K562 (cell line): ENCODE data around the gene ZNF215. TPM values are rescaled to one million over a fixed set of nuclear protein-coding genes. Genes with fewer than 3 reads are reported as not detected.

Source experiments
- ATAC-seq: fragments of 200-7000 bp; cut with Tn5 transposase; 3 replicates; pipeline ENCODE4 v1.9.1; 2020; ENCODE audit warnings: moderate library complexity
- BruUV-seq: library from RNA; stranded (reverse); fragments of 400-500 nt; replicated peaks from 2 replicates; lab custom pipeline; 2021; lab: Mats Ljungman, UMichigan
- CTCF ChIA-PET: fragments of 300-600 bp; formaldehyde crosslinking; extraction: SDS; loops from one replicate; lab custom pipeline; 2021; ENCODE audit warnings: low intra/inter-chr PET ratio; lab: Yijun Ruan, JAX
- POLR2A ChIA-PET: fragments of 300-600, 350-650 bp; sonication (Branson Sonifier 250); formaldehyde crosslinking; extraction: SDS; loops from one replicate; lab custom pipeline; 2021; ENCODE audit warnings: antibody characterized with exemption, inconsistent platforms; lab: Yijun Ruan, JAX
- DNase-seq, 4 experiments: peaks; one replicate each; pipeline versions ENCODE4 v3.0.0 to v3.0.0-alpha.2; 2011 to 2018; ENCODE audit warnings: low spot score in 3 of 4, mixed read lengths in 3 of 4; ENCODE audit errors: extremely low read depth in 1 of 4
- FAIRE-seq: peaks from 2 replicates; lab custom pipeline; 2011; peaks lifted over from hg19 to GRCh38; lab: Jason Lieb, UNC
- H2AFZ ChIP-seq: 2 replicates; pipeline ENCODE4 v1.6.0; 2011; ENCODE audit warnings: low read depth, low read length, control low read depth, inconsistent platforms
- H3K27ac ChIP-seq: fragments of 200-600 bp; 3 replicates; pipeline ENCODE4 v1.8.0; 2011; ENCODE audit warnings: low read depth, mild to moderate bottlenecking, control low read depth, inconsistent platforms, low read length, moderate library complexity, mixed read lengths; ENCODE audit errors: extremely low read depth
- H3K27me3 ChIP-seq, 2 experiments: fragments of 300-600 bp in 1 of 2; 2 replicates in 1 of 2; 3 replicates in 1 of 2; pipeline versions ENCODE4 v1.6.0 to v1.8.0; 2011; ENCODE audit warnings: inconsistent platforms in 2 of 2, low read length in 2 of 2, mild to moderate bottlenecking in 1 of 2, mixed read lengths in 1 of 2, moderate library complexity in 1 of 2; ENCODE audit not compliant: control insufficient read depth in 2 of 2, insufficient read depth in 2 of 2
- H3K36me3 ChIP-seq: fragments of 300-600 bp; 3 replicates; pipeline ENCODE4 v1.8.0; 2011; ENCODE audit warnings: mild to moderate bottlenecking, low read length, inconsistent platforms; ENCODE audit not compliant: control insufficient read depth, insufficient read depth
- H3K4me1 ChIP-seq, 2 experiments: fragments of 200-600 bp in 1 of 2; replicated peaks in 1 of 2; 2 replicates in 1 of 2; 3 replicates in 1 of 2; pipeline versions ENCODE4 v1.5.1 to v1.8.0; 2011; ENCODE audit warnings: inconsistent platforms in 2 of 2, low read length in 2 of 2, mild to moderate bottlenecking in 1 of 2, mixed read lengths in 1 of 2, moderate library complexity in 1 of 2; ENCODE audit not compliant: control insufficient read depth in 2 of 2, insufficient read depth in 2 of 2
- H3K4me2 ChIP-seq: 2 replicates; pipeline ENCODE4 v1.6.1; 2011; ENCODE audit warnings: low read length, control low read depth, inconsistent platforms, mixed read lengths; ENCODE audit not compliant: insufficient read depth
- H3K4me3 ChIP-seq: fragments of 200-600 bp; sonication (generic), shearing (Covaris generic); 2 replicates; pipeline ENCODE4 v1.5.1; 2016; ENCODE audit warnings: control low read depth, inconsistent platforms
- H3K79me2 ChIP-seq: fragments of 200-600 bp; 3 replicates; pipeline ENCODE4 v1.8.0; 2011; ENCODE audit warnings: low read length, inconsistent platforms; ENCODE audit not compliant: control insufficient read depth, insufficient read depth
- H3K9ac ChIP-seq, 2 experiments: 2 replicates each; pipeline versions ENCODE4 v1.6.0 to v1.6.1; 2011; ENCODE audit warnings: low read depth in 2 of 2, low read length in 2 of 2, control low read depth in 1 of 2, inconsistent platforms in 1 of 2, mild to moderate bottlenecking in 1 of 2, mixed read lengths in 1 of 2; ENCODE audit not compliant: insufficient read depth in 1 of 2
- H3K9me1 ChIP-seq: one replicate; pipeline ENCODE4 v1.6.0; 2011; ENCODE audit warnings: inconsistent platforms, mild to moderate bottlenecking, low read length, moderate library complexity; ENCODE audit not compliant: control insufficient read depth, insufficient read depth
- H3K9me3 ChIP-seq: replicated peaks from 2 replicates; pipeline ENCODE4 v1.5.1; 2011; ENCODE audit warnings: low read depth, low read length, inconsistent platforms; ENCODE audit not compliant: control insufficient read depth, insufficient read depth
- H4K20me1 ChIP-seq: replicated peaks from 2 replicates; pipeline ENCODE4 v1.6.1; 2011; ENCODE audit warnings: low read length, inconsistent platforms, mixed read lengths; ENCODE audit not compliant: control insufficient read depth, insufficient read depth
- BRD4 ChIP-seq: fragments of 200-600 bp; sonication (generic); IDR thresholded peaks from 2 replicates; pipeline ENCODE4 v1.6.1; 2017; ENCODE audit warnings: inconsistent platforms
- CCAR2 ChIP-seq: fragments of 200-400 bp; formaldehyde crosslinking; IDR thresholded peaks from 2 replicates; pipeline ENCODE4 v1.6.1; 2017; ENCODE audit warnings: mild to moderate bottlenecking, low read depth, low read length
- CHD4 ChIP-seq: fragments of 200-600 bp; sonication (generic); IDR thresholded peaks from 3 replicates; pipeline ENCODE4 v1.6.1; 2012; ENCODE audit warnings: low read depth, mild to moderate bottlenecking, mixed read lengths, low read length, inconsistent platforms; ENCODE audit not compliant: insufficient read depth, insufficient replicate concordance, poor library complexity, severe bottlenecking
- HCFC1 ChIP-seq: IDR thresholded peaks from 2 replicates; pipeline ENCODE4 v1.6.1; 2012; ENCODE audit warnings: low read depth, low read length, improper control_type of control experiment
- HDAC8 ChIP-seq: fragments of 450-650 bp; IDR thresholded peaks from 2 replicates; pipeline ENCODE4 v1.6.1; 2016; ENCODE audit warnings: mild to moderate bottlenecking, missing genetic modification characterization, moderate library complexity, missing compliant biosample characterization
- HNRNPH1 ChIP-seq: fragments of 200-400 bp; formaldehyde crosslinking; optimal IDR thresholded peaks from 2 replicates; pipeline ENCODE3; 2017; ENCODE audit warnings: low read depth, mild to moderate bottlenecking, low read length, moderate library complexity
- MEIS2 ChIP-seq: fragments of 450-650 bp; IDR thresholded peaks from 2 replicates; pipeline ENCODE4 v1.6.1; 2014; ENCODE audit warnings: mild to moderate bottlenecking; ENCODE audit not compliant: partially characterized antibody
- SAP30 ChIP-seq: fragments of 200-600 bp; sonication (generic); IDR thresholded peaks from 2 replicates; pipeline ENCODE4 v1.6.1; 2012; ENCODE audit warnings: borderline replicate concordance, low read depth, mild to moderate bottlenecking, moderate library complexity, low read length, control low read depth, inconsistent platforms; ENCODE audit not compliant: insufficient read depth, poor library complexity, severe bottlenecking
- STAT5A ChIP-seq: IDR thresholded peaks from 2 replicates; pipeline ENCODE4 v1.6.1; 2012; ENCODE audit warnings: low read length, inconsistent platforms, borderline replicate concordance
- ZBTB7A ChIP-seq: IDR thresholded peaks from 2 replicates; pipeline ENCODE4 v1.6.1; 2011; ENCODE audit warnings: low read depth, mild to moderate bottlenecking, low read length, moderate library complexity, borderline replicate concordance; ENCODE audit not compliant: control insufficient read depth
- ZNF384 ChIP-seq: IDR thresholded peaks from 2 replicates; pipeline ENCODE4 v1.6.1; 2012; ENCODE audit warnings: low read depth, low read length, improper control_type of control experiment
- ZNF511 ChIP-seq: sonication (generic); formaldehyde crosslinking; IDR thresholded peaks from 2 replicates; pipeline ENCODE4 v1.8.0; 2022; ENCODE audit warnings: mild to moderate bottlenecking, missing genetic modification reagents
- WGBS: fragments of 100-300 bp; shearing (Covaris generic); methylation state at CpG from one replicate; pipeline ENCODE4 v1.1.6; 2016; ENCODE audit warnings: low coverage, mixed read lengths; ENCODE audit not compliant: insufficient coverage; ENCODE audit errors: missing lambda C conversion rate; 5-methylcytosine and 5-hydroxymethylcytosine counted together
- in situ Hi-C: fragments of 300-500 bp; cut with MboI; formaldehyde crosslinking; loops from 4 replicates; pipeline ENCODE4 v1.15.0; 2018; ENCODE audit warnings: inconsistent platforms, mixed read lengths
- intact Hi-C: fragments of 100-400 bp; cut with micrococcal nuclease; formaldehyde crosslinking; loops from 2 replicates; pipeline ENCODE4 v1.14.2; 2022
- polyA plus RNA-seq, 8 experiments: library from polyadenylated mRNA; depleted of rRNA in 4 of 8; stranded (reverse) in 5 of 8; unstranded in 3 of 8; fragments of >200 nt; fragmentation: Nextera tagmentation in 2 of 8; fragmentation: Illumina TruSeq in 1 of 8; extraction: Ambion mirVana in 2 of 8; extraction: Trizol in 1 of 8; gene quantifications; 2 replicates each; pipeline versions ENCODE4 v1.2.1 to v1.2.3, GENCODE V29; 2011 to 2014; ENCODE audit warnings: inconsistent platforms in 1 of 8, missing spikeins in 1 of 8
- total RNA-seq, 7 experiments: library from RNA; depleted of rRNA in 6 of 7; stranded (reverse); fragments of >200 nt in 6 of 7; fragmentation: Illumina TruSeq in 2 of 7; extraction: Trizol in 2 of 7; gene quantifications; 2 replicates each; pipeline versions ENCODE4 v1.2.1 to v1.2.3, GENCODE V29; 2011 to 2021; ENCODE audit warnings: low replicate concordance in 1 of 7
- TF ChIP-seq, protein P1 (sequence below): fragments of 450-650 bp; formaldehyde crosslinking; IDR thresholded peaks from 2 replicates; pipeline ENCODE4 v1.4.0; 2020; ENCODE audit warnings: mild to moderate bottlenecking, moderate library complexity
- TF ChIP-seq, protein P2 (sequence below): fragments of 200-800 bp; sonication (Bioruptor generic); IDR thresholded peaks from 2 replicates; pipeline ENCODE4 v1.6.1; 2017; ENCODE audit warnings: missing genetic modification characterization, missing compliant biosample characterization

ZNF215 gene
- total and polyA plus RNA-seq, 9 of the 15 experiments (the other 6 are each of a cell fraction or from before 2014, with no cell fraction given), result 11.2 to 19.1 (median 14.2) TPM

- Histone ChIP-seq H3K79me2 (no peaks in the 10 kb centered on the region), H3K4me1 (peaks cover 0 to 4% of the 10 kb centered on the region in 2 experiments; a peak in 1 of 5 replicates), H3K4me3 (no peak overlapping the region), H3K36me3 (no peaks in the 10 kb centered on the region; the same call in 2 of the 3 replicates), H3K4me2 (no peak overlapping the region), H3K9ac (no peak overlapping the region), H3K27me3 (no peaks in the 10 kb centered on the region), H2AFZ (no peak overlapping the region), H3K9me3 (no peaks in the 10 kb centered on the region), H4K20me1 (no peaks in the 10 kb centered on the region), H3K27ac (no peak overlapping the region), H3K9me1 (no peaks in the 10 kb centered on the region)
- TF ChIP-seq ZBTB7A (no peak), BRD4 (no peak), SAP30 (no peak), STAT5A (no peak), ZNF384 (no peak), HCFC1 (no peak), HNRNPH1 (no peak), HDAC8 (tag) (no peak), CCAR2 (no peak), ZNF511 (CRISPR knock-in tag) (no peak), MEIS2 (no peak), CHD4 (no peak)
- TF ChIP-seq, protein P1, sequence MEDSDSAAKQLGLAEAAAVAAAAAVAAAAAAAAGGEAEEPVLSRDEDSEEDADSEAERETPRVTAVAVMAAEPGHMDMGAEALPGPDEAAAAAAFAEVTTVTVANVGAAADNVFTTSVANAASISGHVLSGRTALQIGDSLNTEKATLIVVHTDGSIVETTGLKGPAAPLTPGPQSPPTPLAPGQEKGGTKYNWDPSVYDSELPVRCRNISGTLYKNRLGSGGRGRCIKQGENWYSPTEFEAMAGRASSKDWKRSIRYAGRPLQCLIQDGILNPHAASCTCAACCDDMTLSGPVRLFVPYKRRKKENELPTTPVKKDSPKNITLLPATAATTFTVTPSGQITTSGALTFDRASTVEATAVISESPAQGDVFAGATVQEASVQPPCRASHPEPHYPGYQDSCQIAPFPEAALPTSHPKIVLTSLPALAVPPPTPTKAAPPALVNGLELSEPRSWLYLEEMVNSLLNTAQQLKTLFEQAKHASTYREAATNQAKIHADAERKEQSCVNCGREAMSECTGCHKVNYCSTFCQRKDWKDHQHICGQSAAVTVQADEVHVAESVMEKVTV, result no peak
- TF ChIP-seq, protein P2, sequence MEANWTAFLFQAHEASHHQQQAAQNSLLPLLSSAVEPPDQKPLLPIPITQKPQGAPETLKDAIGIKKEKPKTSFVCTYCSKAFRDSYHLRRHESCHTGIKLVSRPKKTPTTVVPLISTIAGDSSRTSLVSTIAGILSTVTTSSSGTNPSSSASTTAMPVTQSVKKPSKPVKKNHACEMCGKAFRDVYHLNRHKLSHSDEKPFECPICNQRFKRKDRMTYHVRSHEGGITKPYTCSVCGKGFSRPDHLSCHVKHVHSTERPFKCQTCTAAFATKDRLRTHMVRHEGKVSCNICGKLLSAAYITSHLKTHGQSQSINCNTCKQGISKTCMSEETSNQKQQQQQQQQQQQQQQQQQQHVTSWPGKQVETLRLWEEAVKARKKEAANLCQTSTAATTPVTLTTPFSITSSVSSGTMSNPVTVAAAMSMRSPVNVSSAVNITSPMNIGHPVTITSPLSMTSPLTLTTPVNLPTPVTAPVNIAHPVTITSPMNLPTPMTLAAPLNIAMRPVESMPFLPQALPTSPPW (CRISPR knock-in tag), result no peak
- no TSS peak for BruUV-seq
- ATAC-seq (no peak), DNase-seq (no peak), FAIRE-seq (no peak)
- ChIA-PET CTCF (interaction anchor here (0.6 kb wide), 1 partner anchor 586 kb away, joined by 3 read pairs; no protein-coding TSS in a partner anchor), POLR2A (no interaction called here)
- 42% methylated on average over 11 of the region's 11 CpGs for WGBS
- in situ Hi-C loops (no loop called here), intact Hi-C loops (loop anchor here (10.0 kb wide), 1 partner anchor 88 kb away; no protein-coding TSS in a partner anchor)
Observed at GRCh38 chr11:6992457-6993417, 66.5 kb downstream of the ZNF215 start.
